Measurements from ENCODE around the gene SPIB.
"Not testable (repeated sequence)": the region's sequence is repeated elsewhere in the genome, so short reads cannot be mapped to it uniquely, and the experiment has no call there.

Gene SPIB

GRCh38 chr19:50383852-50384684 lies 34.7 kb upstream of the SPIB start, which contains the start of gene POLD1:
Gene POLD1, plus strand, starts transcription at chr19:50384347. Its CDS starts 14,505 bp downstream, at chr19:50398852.
- TF ChIP-seq CTCF (IDR thresholded peaks at IDR 0.05; ENCODE audit: insufficient read depth, low read depth, low read length, missing control alignments) = no peak
- peak within 1 kb of the TSS; percentile 86 for H3K4me3 ChIP-seq (ENCODE audit: low read depth, low read length)

GRCh38 chr19:50384685-50385535 lies 33.8 kb upstream of the SPIB start:
- H3K4me3 ChIP-seq (ENCODE audit: low read depth, low read length) = peak overlapping the region; percentile 86
- TF ChIP-seq CTCF (IDR thresholded peaks at IDR 0.05; ENCODE audit: insufficient read depth, low read depth, low read length, missing control alignments) = no peak
- no peak for DNase-seq (ENCODE audit: low read depth)

More at GRCh38 chr19:50383852-50384684, 34.7 kb upstream of the SPIB start, which contains the start of gene POLD1:
- peak; percentile 100 for DNase-seq (ENCODE audit: low read depth)

- no peak for DNase-seq (ENCODE audit: low read depth)
Measured at GRCh38 chr19:50387176-50387867, 31.4 kb upstream of the SPIB start.

GRCh38 chr19:50387868-50388245 lies 30.9 kb upstream of the SPIB start:
- no peak for TF ChIP-seq CTCF (IDR thresholded peaks at IDR 0.05; ENCODE audit: insufficient read depth, low read depth, low read length, missing control alignments)
- no peak overlapping the region for H3K4me3 ChIP-seq (ENCODE audit: low read depth, low read length)
- no peak for DNase-seq (ENCODE audit: low read depth)

More at GRCh38 chr19:50387176-50387867, 31.4 kb upstream of the SPIB start:
- no peak overlapping the region for H3K4me3 ChIP-seq (ENCODE audit: low read depth, low read length)
- TF ChIP-seq CTCF (IDR thresholded peaks at IDR 0.05; ENCODE audit: insufficient read depth, low read depth, low read length, missing control alignments) = no peak

- H3K4me3 ChIP-seq (ENCODE audit: low read depth, low read length); DNase-seq (ENCODE audit: low read depth): not testable (repeated sequence)
Measured at GRCh38 chr19:50390295-50390694, 28.4 kb upstream of the SPIB start.

- not testable (repeated sequence) for DNase-seq (ENCODE audit: low read depth); H3K4me3 ChIP-seq (ENCODE audit: low read depth, low read length)
Measured at GRCh38 chr19:50390952-50391351, 27.8 kb upstream of the SPIB start.

- no peak overlapping the region for H3K4me3 ChIP-seq (ENCODE audit: low read depth, low read length)
- no peak for TF ChIP-seq CTCF (IDR thresholded peaks at IDR 0.05; ENCODE audit: insufficient read depth, low read depth, low read length, missing control alignments)
- DNase-seq (ENCODE audit: low read depth) = no peak
Measured at GRCh38 chr19:50392759-50393158, 26.0 kb upstream of the SPIB start.

All from GM12865 (cell line).